DMS53 (cell line): ENCODE results near the gene GUCY2D.

Experiments used
- DNase-seq: peaks from one replicate; lab custom pipeline; 2025; lab: John Stamatoyannopoulos, UW

Gene GUCY2D

DNA sequence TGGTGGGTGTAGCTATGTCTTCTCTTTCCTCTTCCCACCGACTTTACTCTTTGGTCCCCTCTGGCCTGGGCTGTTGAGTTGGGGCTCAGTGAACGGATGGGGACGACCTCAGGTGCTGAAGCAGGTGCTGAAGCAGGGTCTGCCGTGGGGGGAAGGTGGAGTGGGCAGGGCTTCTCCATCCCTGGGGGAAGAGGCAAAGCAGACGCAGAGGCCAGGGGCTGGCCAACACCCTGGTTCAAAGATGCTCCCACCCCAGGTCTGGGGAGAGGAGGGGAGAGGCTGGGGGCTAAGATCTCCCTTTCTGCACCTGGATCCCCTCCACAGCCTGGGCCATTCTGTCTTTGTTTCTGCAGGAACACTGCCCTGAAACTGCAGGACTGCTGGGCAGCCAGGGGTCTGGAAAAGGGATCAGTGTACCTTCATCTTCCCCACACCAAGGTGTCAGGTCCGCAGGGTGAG is 62.2 kb downstream of the GUCY2D start:
- no peak for DNase-seq

DNA sequence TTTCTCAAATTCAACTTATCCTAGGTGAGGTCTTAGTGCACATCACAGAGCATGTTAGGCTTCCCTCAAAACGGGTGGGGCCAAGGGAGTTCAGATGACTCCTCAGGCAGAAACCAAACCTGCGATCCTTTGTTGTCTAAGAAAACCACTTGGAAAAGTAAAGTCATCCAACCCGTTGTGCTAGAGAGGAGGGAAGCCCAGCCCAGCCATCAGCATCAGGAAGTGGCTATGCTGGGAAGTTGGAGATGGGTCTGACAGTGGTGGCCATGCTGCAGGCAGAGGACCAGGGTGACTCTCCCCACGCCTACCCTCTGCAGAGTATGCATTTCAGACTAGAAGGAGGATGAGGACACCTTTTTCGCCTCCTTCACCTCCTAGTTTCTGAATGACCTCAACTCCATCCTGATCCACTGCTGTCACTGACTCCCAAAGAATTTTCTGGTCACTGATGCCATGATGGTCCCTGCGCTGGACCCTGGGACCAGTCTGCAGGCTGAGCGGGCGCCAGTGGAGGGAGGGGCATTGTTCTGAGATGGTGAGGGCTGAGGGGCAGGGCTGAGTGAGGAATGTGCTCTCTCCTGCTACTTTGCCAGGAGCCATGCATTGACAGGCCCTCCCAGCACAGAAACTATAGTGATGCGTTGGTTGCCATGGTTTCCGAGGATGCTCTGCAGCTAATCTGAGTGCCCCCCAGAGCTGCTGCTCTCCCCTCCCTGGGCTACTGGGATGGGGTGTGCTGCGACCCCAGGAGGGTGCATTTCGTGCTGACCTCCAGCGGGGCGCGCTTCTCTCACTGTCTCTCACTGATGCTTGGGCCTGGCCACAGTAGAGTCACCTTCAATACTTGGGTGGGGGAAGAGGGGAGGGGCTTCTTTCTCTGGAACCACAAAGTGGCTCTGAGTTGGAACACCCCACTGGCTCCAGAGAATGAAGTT is 64.7 kb downstream of the GUCY2D start:
- DNase-seq = peak; percentile 29

DNA sequence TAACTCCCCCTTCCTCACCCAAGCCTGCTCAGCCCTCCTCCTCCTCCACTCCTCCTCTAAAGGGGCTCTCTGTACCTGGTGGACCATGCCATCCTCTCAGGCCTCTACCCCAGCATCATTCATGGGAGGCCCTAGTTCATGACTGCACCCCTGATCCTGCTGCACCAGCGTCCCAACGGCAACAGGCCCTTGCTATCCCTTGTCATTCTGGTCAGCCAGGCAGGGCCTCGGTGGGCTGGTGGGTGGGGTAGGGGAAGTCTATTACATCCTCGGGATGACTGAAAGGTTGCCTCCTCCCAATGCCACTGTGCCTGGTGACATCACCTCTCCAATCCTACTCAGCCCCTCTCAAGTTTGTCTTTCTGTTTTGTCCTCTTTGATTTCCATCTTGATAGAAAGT is 65.4 kb downstream of the GUCY2D start:
- no peak for DNase-seq

DNA sequence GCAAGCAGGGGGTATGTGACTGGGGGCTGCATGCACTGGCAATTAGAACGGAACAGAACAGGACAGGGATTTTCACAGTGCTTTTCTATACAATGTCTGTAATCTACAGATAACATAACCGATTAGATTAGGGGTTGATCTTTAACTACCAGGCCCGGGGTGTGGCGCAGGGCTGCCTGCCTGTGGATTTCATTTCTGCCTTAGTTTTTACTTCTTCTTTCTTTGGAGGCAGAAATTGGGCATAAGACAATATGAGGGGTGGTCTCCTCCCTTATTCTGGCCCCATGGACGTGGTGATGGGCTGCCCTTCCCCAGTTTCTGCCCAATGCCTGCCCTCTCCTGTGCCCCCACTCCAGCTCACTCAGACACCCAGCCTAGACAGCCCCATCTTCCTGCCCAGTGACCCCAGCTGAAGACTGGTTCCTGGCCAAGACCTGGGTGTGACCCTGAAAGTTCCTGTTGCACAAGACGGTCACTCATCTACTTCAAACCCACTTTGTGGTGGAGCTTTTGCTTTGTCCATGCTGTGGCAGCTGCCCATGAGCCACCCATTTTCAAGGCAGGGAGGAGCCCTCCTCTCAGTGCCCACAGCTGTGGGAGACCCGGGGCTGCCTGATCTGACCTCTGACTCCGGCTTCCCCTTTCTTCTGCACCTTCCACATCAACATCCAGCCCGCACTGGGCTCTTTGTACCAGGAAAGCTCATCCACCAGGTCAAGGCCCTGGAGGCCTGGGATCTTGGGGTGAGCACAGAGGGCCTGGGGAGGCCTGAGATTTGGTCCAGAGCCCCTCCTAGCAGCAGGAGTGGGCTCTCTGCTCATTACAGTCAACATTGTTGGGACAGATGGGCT is 66.5 kb downstream of the GUCY2D start:
- DNase-seq = no peak

DNA sequence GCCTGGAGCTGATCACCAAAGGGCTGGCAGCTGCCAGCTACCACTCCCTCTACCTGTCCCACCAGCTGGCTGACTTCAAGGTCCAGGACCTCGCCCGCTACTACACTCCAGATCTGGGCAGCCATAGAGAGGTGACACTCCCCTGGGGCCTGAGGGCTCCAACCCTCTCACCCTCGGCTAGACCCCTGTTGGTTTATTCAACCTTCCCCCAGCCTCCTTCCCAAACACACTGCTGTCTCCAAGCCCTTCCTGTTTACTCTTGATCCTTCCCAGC is 67.1 kb downstream of the GUCY2D start:
- no peak for DNase-seq
